Activated T-cell treated with anti-CD3 and anti-CD28 coated beads, Interleukin-2, amount 50 U/mL, for 1 hour (primary cell): ENCODE data around the gene USP24.
A peak's percentile ranks its signal among the peaks of the same experiment; 100 is the strongest.
"Not testable (repeated sequence)": the region's sequence is repeated elsewhere in the genome, so short reads cannot be mapped to it uniquely, and the experiment has no call there.

Experiments used
- DNase-seq: peaks from one replicate; pipeline ENCODE4 v3.0.0-alpha.2; 2020

Gene USP24

GRCh38 chr1:55215194-55216021, at the start of gene USP24:
Gene USP24, minus strand, starts transcription at chr1:55215364. Its CDS starts 251 bp downstream, at chr1:55215113.
- peak; percentile 85 for DNase-seq

- DNase-seq, result no peak
Measured at GRCh38 chr1:55262822-55263221, 47.7 kb upstream of the USP24 start.

- DNase-seq, result no peak
Measured at GRCh38 chr1:55259911-55260609, 44.9 kb upstream of the USP24 start.

DNA sequence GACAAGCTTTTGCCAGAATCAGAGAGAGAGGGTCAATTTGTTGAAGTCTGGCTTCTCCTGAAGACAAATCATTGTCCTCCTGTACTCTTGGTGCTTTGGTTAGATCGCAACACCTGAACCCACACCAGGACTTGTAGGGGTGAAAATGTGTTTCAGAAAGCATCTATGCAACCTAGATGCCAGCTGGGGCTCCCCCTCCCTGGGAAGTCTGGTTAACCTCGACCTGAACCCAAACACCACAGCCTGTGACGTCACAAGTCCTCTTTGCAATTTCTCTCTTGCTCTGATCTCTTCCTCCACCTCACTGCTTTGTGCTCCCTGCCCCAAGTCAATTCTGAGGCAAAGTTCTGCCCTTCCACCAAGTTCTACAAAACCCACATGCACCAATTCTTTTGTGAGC, 42.8 kb upstream of the USP24 start:
- DNase-seq, result peak; percentile 62

DNA sequence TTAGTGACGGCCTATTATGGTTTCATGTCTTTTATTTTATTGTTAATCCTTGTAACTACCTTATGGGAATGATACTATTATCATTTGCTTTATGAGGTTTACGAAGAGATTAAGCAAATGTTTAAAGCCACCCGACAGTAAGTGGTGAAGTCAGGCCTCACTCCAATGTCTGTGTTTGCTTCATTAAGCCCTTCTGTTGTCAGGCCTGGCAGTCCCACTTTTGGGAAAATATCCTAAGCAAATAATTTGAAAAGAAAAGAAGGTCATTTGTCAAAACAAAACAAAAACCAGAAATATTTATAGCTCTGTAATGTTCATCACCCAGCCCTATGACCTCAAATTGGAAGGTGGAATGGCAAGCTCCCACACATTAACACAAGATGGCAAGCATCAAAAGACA, 40.7 kb upstream of the USP24 start:
- DNase-seq, result no peak

DNA sequence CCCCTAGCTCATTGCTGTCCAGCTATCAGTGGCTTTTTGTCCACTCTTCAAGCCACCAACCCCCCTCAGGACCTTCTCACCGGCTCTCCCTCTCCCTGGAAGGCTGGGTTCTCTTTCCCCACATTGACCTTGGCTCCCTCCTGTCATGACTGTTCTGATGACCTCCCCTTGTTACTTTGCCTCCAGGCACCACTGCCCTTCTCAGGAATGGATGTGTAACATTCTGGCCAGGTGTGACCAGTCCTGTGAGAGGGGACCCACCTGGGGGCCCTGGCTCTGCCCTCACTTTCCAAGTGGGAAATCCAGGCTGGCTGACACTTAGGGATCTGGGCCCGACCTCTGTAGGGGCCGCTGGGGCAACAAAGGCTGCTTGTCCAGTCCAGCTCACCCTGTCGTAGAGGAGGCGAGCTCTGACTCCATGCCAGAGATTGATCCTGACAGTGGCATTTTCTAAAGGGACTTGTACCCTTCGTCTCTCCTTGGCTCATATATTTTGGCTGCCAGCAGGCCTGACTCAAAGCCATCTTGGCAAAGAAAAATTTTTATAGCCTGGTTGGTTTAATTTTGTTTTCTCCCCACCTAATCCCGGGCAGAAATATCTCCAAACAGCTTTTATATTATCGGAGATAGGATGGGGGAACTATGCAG, 37.9 kb upstream of the USP24 start:
- DNase-seq, result no peak

- DNase-seq, result no peak
Measured at GRCh38 chr1:55250399-55251075, 35.4 kb upstream of the USP24 start.

GRCh38 chr1:55249646-55250398, 34.7 kb upstream of the USP24 start:
- DNase-seq, result no peak

- DNase-seq, result no peak
Measured at GRCh38 chr1:55246896-55247295, 31.7 kb upstream of the USP24 start.

DNA sequence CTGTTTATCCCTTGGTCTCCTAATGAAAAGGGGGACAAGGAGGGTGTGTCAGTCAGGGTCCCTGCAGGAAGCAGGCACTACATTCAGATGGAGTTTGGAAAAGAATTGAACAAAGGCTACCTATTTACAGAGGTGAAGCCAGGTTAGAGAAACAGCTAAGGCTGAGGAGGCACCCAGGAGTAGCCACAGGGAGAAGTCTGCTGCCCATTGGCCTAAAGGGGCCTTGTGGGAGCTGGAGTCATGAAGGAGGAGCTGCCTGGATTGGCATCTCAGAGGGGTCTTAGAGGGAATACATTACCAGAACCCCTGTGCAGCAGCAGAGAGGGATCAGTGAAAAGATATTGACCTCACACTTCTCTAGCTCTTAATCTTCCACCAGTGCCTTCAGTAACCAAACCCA, 31.2 kb upstream of the USP24 start:
- no peak for DNase-seq

- no peak for DNase-seq
Measured at GRCh38 chr1:55245781-55246180, 30.6 kb upstream of the USP24 start.

GRCh38 chr1:55244476-55245099, 29.4 kb upstream of the USP24 start:
- no peak for DNase-seq

GRCh38 chr1:55243655-55244054, 28.5 kb upstream of the USP24 start:
- DNase-seq, result no peak

DNA sequence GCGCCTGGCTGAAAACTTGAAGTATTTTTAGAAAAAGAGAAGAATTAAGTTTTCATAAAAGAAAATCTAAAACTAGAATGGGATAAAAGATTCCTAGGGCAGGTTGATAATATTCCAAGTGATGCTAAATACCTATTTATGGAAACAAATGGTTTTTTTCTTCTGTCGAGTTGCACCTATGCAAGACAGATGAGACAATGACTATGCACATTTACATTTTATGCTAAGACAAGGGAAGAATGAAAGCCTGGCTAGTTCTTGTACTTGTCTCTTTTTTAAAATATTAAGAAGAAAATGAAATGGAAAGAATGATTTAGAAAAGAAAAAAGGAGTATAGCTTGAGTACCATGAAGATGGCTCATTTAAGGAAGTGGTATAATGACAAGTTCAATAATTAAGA, 24.4 kb upstream of the USP24 start:
- DNase-seq, result no peak

GRCh38 chr1:55235722-55236121, 20.6 kb upstream of the USP24 start:
- no peak for DNase-seq

- no peak for DNase-seq
Measured at GRCh38 chr1:55234016-55234415, 18.9 kb upstream of the USP24 start.

GRCh38 chr1:55233145-55233777, 18.1 kb upstream of the USP24 start:
- DNase-seq, result no peak

- DNase-seq, result no peak
Measured at GRCh38 chr1:55232448-55233144, 17.4 kb upstream of the USP24 start.

- DNase-seq, result no peak
Measured at GRCh38 chr1:55231745-55232144, 16.6 kb upstream of the USP24 start.

DNA sequence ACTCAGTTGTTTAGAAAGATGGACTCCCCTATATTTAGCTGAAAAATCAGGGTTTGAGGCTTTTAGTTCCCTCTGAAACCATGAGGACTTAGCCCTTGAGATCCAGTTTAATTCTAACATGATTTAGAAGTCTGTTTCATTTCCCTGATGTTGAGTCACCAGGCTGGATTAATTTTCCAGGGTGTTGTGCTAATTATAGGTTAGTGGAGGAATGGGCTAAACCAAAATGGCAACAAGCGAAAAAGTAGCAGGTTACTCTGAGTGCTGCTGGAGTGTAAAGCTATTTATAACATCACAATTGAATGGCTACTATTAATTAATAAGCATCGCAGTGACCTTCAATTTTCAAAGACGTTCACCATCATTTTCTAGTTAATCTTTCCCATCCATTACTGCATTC, 15.5 kb upstream of the USP24 start:
- no peak for DNase-seq

DNA sequence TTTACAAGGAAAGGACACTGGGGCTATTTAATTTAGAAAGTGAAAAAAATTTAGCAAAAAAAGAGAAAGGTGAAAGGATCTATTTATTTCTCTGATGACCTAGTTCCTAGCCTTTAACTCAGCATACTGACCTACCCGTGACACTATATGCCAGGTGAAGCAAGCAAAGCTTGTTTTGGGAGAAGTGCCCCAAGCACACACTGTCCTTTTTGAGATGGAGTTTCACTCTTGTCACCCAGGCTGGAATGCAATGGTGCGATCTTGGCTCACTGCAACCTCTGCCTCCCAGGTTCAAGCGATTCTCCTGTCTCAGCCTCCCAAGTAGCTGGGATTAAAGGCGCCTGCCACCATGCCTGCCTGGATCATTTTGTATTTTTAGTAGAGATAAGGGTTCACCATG, 14.6 kb upstream of the USP24 start:
- DNase-seq, result not testable (repeated sequence)
